AG04449 (cell line): ENCODE data around the gene CABLES1.

Experiments used
- CTCF ChIA-PET: fragments of 350-600 bp; formaldehyde crosslinking; extraction: SDS; loops from one replicate; lab custom pipeline; 2021; ENCODE audit warnings: antibody characterized with exemption; lab: Yijun Ruan, JAX
- POLR2A ChIA-PET: fragments of 400-600, 350-600 bp; formaldehyde crosslinking; extraction: SDS; loops from one replicate; lab custom pipeline; 2020; ENCODE audit warnings: antibody characterized with exemption, inconsistent platforms; lab: Yijun Ruan, JAX
- DNase-seq: peaks from one replicate; pipeline ENCODE4 v3.0.0-alpha.2; 2010; ENCODE audit warnings: low read depth, low spot score
- H3K4me3 ChIP-seq: 2 replicates; pipeline ENCODE4 v1.5.1; 2011; ENCODE audit warnings: low read depth, mild to moderate bottlenecking, control low read depth, low read length
- TF ChIP-seq, protein P1 (sequence below): IDR thresholded peaks from one replicate; pipeline ENCODE4 v1.5.1; 2011; ENCODE audit warnings: mild to moderate bottlenecking, moderate library complexity, low read length, control low read depth, inconsistent platforms; ENCODE audit not compliant: insufficient read depth; ENCODE audit errors: missing control alignments

The CABLES1 gene

DNA sequence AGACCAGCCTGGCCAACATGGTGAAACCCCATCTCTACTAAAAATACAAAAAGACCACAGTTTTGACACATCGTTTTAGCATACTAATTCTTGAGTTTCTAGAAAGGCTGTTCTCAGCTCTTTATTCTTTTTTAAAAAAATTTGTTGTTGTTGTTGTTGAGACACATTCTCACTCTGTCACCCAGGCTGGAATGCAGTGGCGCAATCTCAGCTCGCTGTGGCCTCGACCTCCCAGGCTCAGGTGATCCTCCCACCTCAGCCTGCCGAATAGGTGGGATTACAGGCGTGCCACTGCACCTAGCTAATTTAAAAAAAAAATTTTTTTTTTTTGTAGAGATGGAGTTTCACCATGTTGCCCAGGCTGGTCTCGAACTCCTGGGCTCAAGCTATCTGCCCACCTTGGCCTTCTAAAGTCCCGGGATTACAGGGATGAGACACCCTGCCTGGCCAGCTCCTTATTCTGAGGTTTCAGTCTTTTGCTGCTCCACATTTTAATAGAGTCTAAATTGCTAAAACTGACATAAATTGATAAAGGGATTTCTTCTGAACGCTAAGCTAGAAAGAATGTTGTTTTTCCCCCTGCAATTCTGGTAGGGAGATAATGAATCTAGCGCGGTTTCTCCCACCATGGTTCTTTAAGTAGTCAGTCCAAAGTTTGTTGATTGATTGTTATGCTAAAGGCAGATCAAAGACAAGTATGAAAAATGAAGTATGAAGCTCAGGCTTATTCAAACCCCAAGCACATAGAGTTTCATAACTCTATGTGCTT, 32.6 kb upstream of the CABLES1 start:
- ChIA-PET POLR2A (no interaction called here), CTCF (interaction anchor here (1.0 to 1.6 kb wide), 4 partner anchors 25 to 309 kb away, joined by 3 to 5 read pairs (median 4); no protein-coding TSS in a partner anchor)
- TF ChIP-seq, protein P1, sequence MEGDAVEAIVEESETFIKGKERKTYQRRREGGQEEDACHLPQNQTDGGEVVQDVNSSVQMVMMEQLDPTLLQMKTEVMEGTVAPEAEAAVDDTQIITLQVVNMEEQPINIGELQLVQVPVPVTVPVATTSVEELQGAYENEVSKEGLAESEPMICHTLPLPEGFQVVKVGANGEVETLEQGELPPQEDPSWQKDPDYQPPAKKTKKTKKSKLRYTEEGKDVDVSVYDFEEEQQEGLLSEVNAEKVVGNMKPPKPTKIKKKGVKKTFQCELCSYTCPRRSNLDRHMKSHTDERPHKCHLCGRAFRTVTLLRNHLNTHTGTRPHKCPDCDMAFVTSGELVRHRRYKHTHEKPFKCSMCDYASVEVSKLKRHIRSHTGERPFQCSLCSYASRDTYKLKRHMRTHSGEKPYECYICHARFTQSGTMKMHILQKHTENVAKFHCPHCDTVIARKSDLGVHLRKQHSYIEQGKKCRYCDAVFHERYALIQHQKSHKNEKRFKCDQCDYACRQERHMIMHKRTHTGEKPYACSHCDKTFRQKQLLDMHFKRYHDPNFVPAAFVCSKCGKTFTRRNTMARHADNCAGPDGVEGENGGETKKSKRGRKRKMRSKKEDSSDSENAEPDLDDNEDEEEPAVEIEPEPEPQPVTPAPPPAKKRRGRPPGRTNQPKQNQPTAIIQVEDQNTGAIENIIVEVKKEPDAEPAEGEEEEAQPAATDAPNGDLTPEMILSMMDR, result no peak
- no peak for DNase-seq
- no peak overlapping the region for H3K4me3 ChIP-seq

DNA sequence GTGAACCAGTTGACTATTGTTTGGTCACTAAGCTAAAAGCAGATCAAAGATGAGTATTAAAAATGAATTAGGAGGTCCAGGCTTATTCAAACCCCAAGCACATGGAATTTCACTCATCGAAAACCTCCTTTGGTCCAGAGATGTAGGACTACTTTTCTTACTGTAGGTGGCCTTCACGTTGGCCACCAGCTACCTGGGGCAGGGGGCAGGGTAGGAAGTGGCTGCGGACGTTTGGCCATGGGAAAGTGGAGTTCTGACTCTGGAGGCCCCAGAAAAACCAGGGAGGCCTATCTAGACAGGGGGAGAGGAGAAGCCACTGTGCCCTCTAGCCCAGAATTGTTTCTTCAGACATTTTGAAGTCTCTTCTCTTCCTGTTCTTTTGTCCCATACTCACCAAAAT, 31.8 kb upstream of the CABLES1 start:
- H3K4me3 ChIP-seq, result no peak overlapping the region
- TF ChIP-seq, protein P1, result no peak
- ChIA-PET CTCF (interaction anchor here (1.0 to 1.6 kb wide), 3 partner anchors 24 to 308 kb away, joined by 3 to 5 read pairs (median 4); no protein-coding TSS in a partner anchor), POLR2A (no interaction called here)
- no peak for DNase-seq

DNA sequence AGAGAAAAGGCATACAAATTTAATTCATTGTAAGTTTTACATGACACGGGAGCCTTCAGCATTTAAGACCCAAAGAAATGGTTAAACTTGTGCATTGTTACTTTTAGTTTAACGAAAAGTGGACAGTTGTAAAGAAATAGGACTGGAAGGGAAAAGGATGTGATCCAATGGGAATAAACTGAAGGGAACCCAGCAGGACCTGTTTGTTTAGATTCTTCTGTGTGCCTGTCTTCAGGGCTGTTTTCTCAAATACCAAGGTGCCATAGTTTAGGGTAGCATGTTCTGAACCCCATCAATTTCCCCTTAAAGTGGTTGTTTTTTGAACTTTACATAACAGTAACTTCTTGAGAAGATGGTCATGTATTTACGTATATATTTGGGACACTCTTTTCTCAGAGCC, 30.3 kb upstream of the CABLES1 start:
- ChIA-PET CTCF (interaction anchor here (3.4 kb wide), 1 partner anchor 27 kb away, joined by 12 read pairs; no protein-coding TSS in a partner anchor), POLR2A (no interaction called here)
- no peak for DNase-seq
- no peak overlapping the region for H3K4me3 ChIP-seq
- TF ChIP-seq, protein P1, result no peak

DNA sequence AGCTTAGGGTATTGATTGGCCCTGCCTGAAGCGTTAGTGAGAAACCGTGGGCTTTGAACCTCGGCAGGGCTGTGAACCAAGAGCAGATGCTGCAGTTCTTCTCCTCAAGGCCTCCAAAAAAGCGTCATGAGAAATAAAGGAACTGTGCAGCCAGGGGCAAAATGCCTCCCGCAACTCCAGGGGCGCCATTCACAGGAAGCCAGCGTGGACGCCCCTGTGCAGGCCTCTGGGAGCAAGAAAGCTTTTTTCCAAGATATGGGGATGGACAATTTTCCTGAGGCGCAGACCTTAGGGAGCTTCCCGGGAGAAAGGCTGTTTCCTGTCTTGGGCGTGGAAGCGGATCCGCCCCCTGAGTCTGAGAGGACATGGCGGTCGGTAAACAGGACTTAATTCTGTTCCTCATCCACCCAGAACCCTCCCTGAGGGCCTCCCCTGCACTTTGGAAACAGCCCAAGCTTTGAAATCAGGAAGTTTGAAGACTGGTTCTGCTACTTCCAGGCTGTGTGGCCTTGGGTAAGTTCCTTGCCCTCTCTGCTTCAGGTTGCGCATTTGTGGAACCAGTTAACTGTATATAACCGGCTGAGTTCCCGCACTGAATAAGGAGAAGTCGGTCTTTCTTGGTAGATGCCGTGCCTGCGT, 29.6 kb upstream of the CABLES1 start:
- TF ChIP-seq, protein P1, result no peak
- DNase-seq, result no peak
- ChIA-PET POLR2A (interaction anchor here (0.9 kb wide), 1 partner anchor 74 kb away, joined by 3 read pairs; no protein-coding TSS in a partner anchor), CTCF (interaction anchor here (3.4 kb wide), 1 partner anchor 26 kb away, joined by 12 read pairs; no protein-coding TSS in a partner anchor)
- H3K4me3 ChIP-seq, result no peak overlapping the region

DNA sequence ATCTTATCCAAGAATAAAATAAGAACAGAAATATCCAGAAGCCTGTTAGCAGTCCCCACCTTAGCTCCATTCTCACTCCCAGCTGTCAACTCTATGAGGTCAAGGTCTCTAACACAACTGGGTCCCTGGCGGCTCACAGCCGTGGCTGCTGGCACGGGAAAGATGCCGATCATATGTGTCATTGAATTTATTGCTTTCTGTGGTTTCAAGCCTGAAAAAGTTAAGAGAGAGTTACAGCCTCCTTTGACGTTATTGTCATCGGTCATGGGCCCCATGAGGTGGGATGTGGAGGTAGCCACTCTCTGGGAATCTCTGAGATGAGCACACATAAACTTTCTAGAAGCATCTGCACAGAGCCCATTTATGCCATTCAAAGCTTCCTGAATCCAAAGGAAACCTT, 28.7 kb upstream of the CABLES1 start:
- ChIA-PET CTCF (interaction anchor here (1.5 to 3.4 kb wide), 2 partner anchors 18 to 25 kb away, joined by 3 to 12 read pairs; no protein-coding TSS in a partner anchor), POLR2A (interaction anchor here (0.9 kb wide), 1 partner anchor 74 kb away, joined by 3 read pairs; no protein-coding TSS in a partner anchor)
- peak; percentile 79 for DNase-seq
- TF ChIP-seq, protein P1, result no peak
- no peak overlapping the region for H3K4me3 ChIP-seq

DNA sequence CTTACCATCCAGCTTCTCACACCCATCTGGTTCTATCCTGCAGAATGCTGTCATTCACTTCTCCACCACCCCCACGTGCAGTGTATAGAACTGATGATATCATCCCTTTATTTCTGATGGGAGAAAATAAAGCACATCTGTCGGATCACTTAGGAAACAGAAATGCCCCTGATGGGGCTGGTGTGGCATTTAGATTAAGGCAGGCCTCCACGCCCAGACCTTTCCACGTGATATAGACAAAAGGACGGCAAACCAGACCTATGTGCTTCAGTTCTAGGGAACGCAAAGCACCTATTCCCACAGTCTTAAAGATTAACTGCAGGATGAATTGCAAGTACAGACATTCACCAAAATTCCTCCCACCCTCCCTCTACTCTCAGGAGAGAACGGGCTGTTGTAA, 27.6 kb upstream of the CABLES1 start:
- POLR2A ChIA-PET, result no interaction called here
- CTCF ChIA-PET, result interaction anchor here (1.5 to 3.4 kb wide), 2 partner anchors 19 to 24 kb away, joined by 3 to 12 read pairs; no protein-coding TSS in a partner anchor
- TF ChIP-seq, protein P1, result no peak
- H3K4me3 ChIP-seq, result no peak overlapping the region
- no peak for DNase-seq
